Measurements from ENCODE around the gene VRK1.
"Not testable (repeated sequence)": the region's sequence is repeated elsewhere in the genome, so short reads cannot be mapped to it uniquely, and the experiment has no call there.

VRK1 gene

DNA sequence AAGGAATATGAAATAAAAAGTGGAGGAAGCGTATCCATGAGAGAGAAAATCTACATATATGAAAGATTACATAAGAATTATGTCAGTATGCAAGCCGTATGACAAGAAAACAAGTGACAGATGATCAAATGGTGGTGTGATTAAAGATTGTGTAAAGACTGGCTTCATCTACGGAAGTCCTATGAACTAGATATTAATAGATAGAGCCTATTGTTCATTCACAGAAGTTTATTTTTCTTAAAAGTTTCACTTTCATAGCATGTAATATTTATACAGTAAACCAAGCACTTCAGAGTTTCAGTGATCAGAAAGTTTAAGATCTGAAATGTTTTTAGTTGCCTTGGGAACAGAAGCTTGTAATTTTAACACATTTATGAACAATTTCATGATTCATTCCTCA, 84.5 kb downstream of the VRK1 start:
- Histone ChIP-seq H3K27ac (ENCODE audit: low read depth, low read length) (no peak overlapping the region), H3K4me1 (ENCODE audit: control insufficient read depth, low read length) (no peaks in the 10 kb centered on the region), H3K9me2 (replicated peaks; ENCODE audit: control insufficient read depth, low read length) (no peaks in the 10 kb centered on the region), H4K20me1 (ENCODE audit: control insufficient read depth, insufficient read depth, low read depth, low read length) (no peaks in the 10 kb centered on the region), H3K9me3 (ENCODE audit: control insufficient read depth, insufficient read depth, low read length) (peaks cover 5% of the 10 kb centered on the region; the same call in 1 of the 2 replicates), H3K27me3 (ENCODE audit: control insufficient read depth, low read length) (no peaks in the 10 kb centered on the region), H3K4me3 (ENCODE audit: low read length) (no peak overlapping the region), H3F3A (ENCODE audit: control insufficient read depth, insufficient read depth) (no peaks in the 10 kb centered on the region), H3K79me2 (ENCODE audit: control insufficient read depth, low read length) (no peaks in the 10 kb centered on the region), H3K36me3 (ENCODE audit: control insufficient read depth, low read length) (peaks cover 55% of the 10 kb centered on the region), H3K4me2 (ENCODE audit: low read length) (no peak overlapping the region)
- TF ChIP-seq, protein P1, sequence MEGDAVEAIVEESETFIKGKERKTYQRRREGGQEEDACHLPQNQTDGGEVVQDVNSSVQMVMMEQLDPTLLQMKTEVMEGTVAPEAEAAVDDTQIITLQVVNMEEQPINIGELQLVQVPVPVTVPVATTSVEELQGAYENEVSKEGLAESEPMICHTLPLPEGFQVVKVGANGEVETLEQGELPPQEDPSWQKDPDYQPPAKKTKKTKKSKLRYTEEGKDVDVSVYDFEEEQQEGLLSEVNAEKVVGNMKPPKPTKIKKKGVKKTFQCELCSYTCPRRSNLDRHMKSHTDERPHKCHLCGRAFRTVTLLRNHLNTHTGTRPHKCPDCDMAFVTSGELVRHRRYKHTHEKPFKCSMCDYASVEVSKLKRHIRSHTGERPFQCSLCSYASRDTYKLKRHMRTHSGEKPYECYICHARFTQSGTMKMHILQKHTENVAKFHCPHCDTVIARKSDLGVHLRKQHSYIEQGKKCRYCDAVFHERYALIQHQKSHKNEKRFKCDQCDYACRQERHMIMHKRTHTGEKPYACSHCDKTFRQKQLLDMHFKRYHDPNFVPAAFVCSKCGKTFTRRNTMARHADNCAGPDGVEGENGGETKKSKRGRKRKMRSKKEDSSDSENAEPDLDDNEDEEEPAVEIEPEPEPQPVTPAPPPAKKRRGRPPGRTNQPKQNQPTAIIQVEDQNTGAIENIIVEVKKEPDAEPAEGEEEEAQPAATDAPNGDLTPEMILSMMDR (IDR thresholded peaks at IDR 0.05; ENCODE audit: low read depth, low read length, poor library complexity, severe bottlenecking), result no peak
- TF ChIP-seq EZH2phosphoT487 (IDR thresholded peaks at IDR 0.05; ENCODE audit: borderline replicate concordance, low read length), result no peak

DNA sequence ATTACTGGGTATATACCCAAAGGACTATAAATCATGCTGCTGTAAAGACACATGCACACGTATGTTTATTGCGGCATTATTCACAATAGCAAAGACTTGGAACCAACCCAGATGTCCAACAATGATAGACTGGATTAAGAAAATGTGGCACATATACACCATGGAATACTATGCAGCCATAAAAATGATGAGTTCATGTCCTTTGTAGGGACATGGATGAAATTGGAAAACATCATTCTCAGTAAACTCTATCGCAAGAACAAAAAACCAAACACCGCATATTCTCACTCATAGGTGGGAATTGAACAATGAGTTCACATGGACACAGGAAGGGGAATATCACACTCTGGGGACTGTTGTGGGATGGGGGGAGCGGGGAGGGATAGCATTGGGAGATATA, 86.8 kb downstream of the VRK1 start:
- not testable (repeated sequence) for H3K79me2 ChIP-seq (ENCODE audit: control insufficient read depth, low read length); H3K9me2 ChIP-seq (replicated peaks; ENCODE audit: control insufficient read depth, low read length); H3K27ac ChIP-seq (ENCODE audit: low read depth, low read length); H3K4me1 ChIP-seq (ENCODE audit: control insufficient read depth, low read length); H3K27me3 ChIP-seq (ENCODE audit: control insufficient read depth, low read length); H3K4me2 ChIP-seq (ENCODE audit: low read length); H4K20me1 ChIP-seq (ENCODE audit: control insufficient read depth, insufficient read depth, low read depth, low read length); H3F3A ChIP-seq (ENCODE audit: control insufficient read depth, insufficient read depth); H3K4me3 ChIP-seq (ENCODE audit: low read length); H3K9me3 ChIP-seq (ENCODE audit: control insufficient read depth, insufficient read depth, low read length)
- peaks cover 36% of the 10 kb centered on the region for H3K36me3 ChIP-seq (ENCODE audit: control insufficient read depth, low read length)

DNA sequence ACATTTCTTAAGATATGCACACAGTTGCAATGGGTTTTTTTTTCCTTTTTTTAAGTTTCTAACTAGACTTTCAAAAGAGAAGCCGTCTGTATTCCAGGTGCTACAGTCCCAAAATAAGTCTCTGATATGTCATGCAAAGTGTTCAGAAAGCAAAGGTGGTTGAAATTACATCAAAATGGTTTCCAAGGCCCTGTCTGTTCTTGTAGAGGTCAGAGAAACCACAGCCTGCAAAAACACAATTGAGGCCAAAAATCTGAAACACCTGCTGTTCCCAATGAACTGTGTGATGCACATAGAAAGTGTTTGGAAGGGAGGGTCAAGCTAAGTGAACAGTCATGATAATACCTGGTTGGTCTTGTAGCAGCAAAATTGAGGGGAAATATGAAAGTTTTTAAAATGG, 91.0 kb downstream of the VRK1 start:
- no peak overlapping the region for H3K4me2 ChIP-seq (ENCODE audit: low read length)
- H3K4me3 ChIP-seq (ENCODE audit: low read length), result no peak overlapping the region
- H3F3A ChIP-seq (ENCODE audit: control insufficient read depth, insufficient read depth), result no peaks in the 10 kb centered on the region
- H3K27ac ChIP-seq (ENCODE audit: low read depth, low read length), result no peak overlapping the region
- H3K9me2 ChIP-seq (replicated peaks; ENCODE audit: control insufficient read depth, low read length), result no peaks in the 10 kb centered on the region
- H3K36me3 ChIP-seq (ENCODE audit: control insufficient read depth, low read length), result peaks cover 3% of the 10 kb centered on the region; the same call in 1 of the 2 replicates
- 0 out of 2 replicates have a peak, but pooled peaks cover 4% of the 10 kb centered on the region for H4K20me1 ChIP-seq (ENCODE audit: control insufficient read depth, insufficient read depth, low read depth, low read length)
- TF ChIP-seq, protein P1 (IDR thresholded peaks at IDR 0.05; ENCODE audit: low read depth, low read length, poor library complexity, severe bottlenecking), result no peak
- no peak for TF ChIP-seq EZH2phosphoT487 (IDR thresholded peaks at IDR 0.05; ENCODE audit: borderline replicate concordance, low read length)
- no peaks in the 10 kb centered on the region for H3K79me2 ChIP-seq (ENCODE audit: control insufficient read depth, low read length)
- no peaks in the 10 kb centered on the region for H3K9me3 ChIP-seq (ENCODE audit: control insufficient read depth, insufficient read depth, low read length)
- H3K27me3 ChIP-seq (ENCODE audit: control insufficient read depth, low read length), result no peaks in the 10 kb centered on the region
- 0 out of 2 replicates have a peak, but pooled peaks cover 3% of the 10 kb centered on the region for H3K4me1 ChIP-seq (ENCODE audit: control insufficient read depth, low read length)

DNA sequence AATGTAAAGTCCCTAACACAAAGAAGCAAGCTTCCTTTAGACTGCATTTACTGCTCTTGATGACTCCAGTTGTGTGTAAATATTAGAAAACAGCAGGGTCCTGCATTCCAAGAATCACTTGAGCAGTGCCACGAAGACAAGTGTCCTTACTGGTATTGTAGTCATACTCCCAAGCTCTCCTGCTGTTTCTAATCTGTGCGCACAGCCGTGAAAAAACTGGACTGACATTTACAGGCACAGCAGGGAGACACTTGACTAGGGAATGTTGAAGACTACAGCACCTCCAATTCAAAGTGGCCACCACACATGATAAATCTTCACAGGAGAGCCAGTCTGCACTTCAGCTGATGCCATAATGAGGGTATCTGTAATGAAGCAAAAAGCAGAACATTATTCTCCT, 91.4 kb downstream of the VRK1 start:
- H3K27ac ChIP-seq (ENCODE audit: low read depth, low read length), result no peak overlapping the region

More for the DNA sequence above, 91.4 kb downstream of the VRK1 start:
- Histone ChIP-seq H4K20me1 (ENCODE audit: control insufficient read depth, insufficient read depth, low read depth, low read length) (0 out of 2 replicates have a peak, but pooled peaks cover 4% of the 10 kb centered on the region), H3K36me3 (ENCODE audit: control insufficient read depth, low read length) (peaks cover 3% of the 10 kb centered on the region; the same call in 1 of the 2 replicates), H3K9me2 (replicated peaks; ENCODE audit: control insufficient read depth, low read length) (no peaks in the 10 kb centered on the region), H3F3A (ENCODE audit: control insufficient read depth, insufficient read depth) (no peaks in the 10 kb centered on the region), H3K79me2 (ENCODE audit: control insufficient read depth, low read length) (no peaks in the 10 kb centered on the region), H3K4me2 (ENCODE audit: low read length) (no peak overlapping the region), H3K9me3 (ENCODE audit: control insufficient read depth, insufficient read depth, low read length) (no peaks in the 10 kb centered on the region), H3K4me3 (ENCODE audit: low read length) (no peak overlapping the region), H3K27me3 (ENCODE audit: control insufficient read depth, low read length) (no peaks in the 10 kb centered on the region), H3K4me1 (ENCODE audit: control insufficient read depth, low read length) (0 out of 2 replicates have a peak, but pooled peaks cover 3% of the 10 kb centered on the region)
- TF ChIP-seq, protein P1 (IDR thresholded peaks at IDR 0.05; ENCODE audit: low read depth, low read length, poor library complexity, severe bottlenecking), result no peak
- no peak for TF ChIP-seq EZH2phosphoT487 (IDR thresholded peaks at IDR 0.05; ENCODE audit: borderline replicate concordance, low read length)
